ENCODE results near the gene PEAK1.

The PEAK1 gene

DNA sequence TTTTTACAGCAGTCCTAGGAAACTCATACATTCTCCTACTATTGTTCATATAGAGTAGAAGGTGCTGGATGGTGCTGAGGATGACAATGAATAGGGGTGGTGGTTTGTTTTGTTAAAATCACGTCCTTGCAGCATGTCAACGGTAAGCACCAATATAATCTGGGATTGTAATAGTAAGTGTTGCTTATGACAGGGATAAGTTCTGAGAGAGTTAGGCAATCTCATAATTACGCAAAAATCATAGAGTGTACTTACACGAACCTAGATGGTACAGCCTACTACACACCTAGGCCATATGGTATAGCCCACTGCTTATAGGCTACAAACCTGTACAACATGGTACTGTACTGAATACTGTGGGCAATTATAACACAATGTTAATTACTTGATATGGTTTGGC, 284.7 kb downstream of the PEAK1 start:
- TF ChIP-seq POLR2AphosphoS5 (IDR thresholded peaks at IDR 0.05; ENCODE audit: low read depth) (no peak), SPI1 (IDR thresholded peaks at IDR 0.05; ENCODE audit: borderline replicate concordance, low read depth) (no peak), GABPA (IDR thresholded peaks at IDR 0.05; ENCODE audit: low read depth) (no peak), CTCF (IDR thresholded peaks at IDR 0.05; ENCODE audit: insufficient read depth, low read length) (no peak)
- TF ChIP-seq, protein P1, sequence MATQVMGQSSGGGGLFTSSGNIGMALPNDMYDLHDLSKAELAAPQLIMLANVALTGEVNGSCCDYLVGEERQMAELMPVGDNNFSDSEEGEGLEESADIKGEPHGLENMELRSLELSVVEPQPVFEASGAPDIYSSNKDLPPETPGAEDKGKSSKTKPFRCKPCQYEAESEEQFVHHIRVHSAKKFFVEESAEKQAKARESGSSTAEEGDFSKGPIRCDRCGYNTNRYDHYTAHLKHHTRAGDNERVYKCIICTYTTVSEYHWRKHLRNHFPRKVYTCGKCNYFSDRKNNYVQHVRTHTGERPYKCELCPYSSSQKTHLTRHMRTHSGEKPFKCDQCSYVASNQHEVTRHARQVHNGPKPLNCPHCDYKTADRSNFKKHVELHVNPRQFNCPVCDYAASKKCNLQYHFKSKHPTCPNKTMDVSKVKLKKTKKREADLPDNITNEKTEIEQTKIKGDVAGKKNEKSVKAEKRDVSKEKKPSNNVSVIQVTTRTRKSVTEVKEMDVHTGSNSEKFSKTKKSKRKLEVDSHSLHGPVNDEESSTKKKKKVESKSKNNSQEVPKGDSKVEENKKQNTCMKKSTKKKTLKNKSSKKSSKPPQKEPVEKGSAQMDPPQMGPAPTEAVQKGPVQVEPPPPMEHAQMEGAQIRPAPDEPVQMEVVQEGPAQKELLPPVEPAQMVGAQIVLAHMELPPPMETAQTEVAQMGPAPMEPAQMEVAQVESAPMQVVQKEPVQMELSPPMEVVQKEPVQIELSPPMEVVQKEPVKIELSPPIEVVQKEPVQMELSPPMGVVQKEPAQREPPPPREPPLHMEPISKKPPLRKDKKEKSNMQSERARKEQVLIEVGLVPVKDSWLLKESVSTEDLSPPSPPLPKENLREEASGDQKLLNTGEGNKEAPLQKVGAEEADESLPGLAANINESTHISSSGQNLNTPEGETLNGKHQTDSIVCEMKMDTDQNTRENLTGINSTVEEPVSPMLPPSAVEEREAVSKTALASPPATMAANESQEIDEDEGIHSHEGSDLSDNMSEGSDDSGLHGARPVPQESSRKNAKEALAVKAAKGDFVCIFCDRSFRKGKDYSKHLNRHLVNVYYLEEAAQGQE (IDR thresholded peaks at IDR 0.05; ENCODE audit: insufficient replicate concordance, low read depth), result no peak
- DNase-seq (ENCODE audit: low read depth in 1 of 2, low spot score in 1 of 2), result peak in 1 of 2 experiments; percentile 7
- Histone ChIP-seq H3K27me3 (ENCODE audit: insufficient read depth, poor library complexity, severe bottlenecking) (no peaks in the 10 kb centered on the region), H3K4me3 (replicated peaks; ENCODE audit: insufficient read depth, low read length) (no peak overlapping the region), H3K27ac (replicated peaks) (no peak overlapping the region)

- Histone ChIP-seq H3K27ac (replicated peaks) (no peak overlapping the region), H3K27me3 (ENCODE audit: insufficient read depth, poor library complexity, severe bottlenecking) (no peaks in the 10 kb centered on the region), H3K4me3 (replicated peaks; ENCODE audit: insufficient read depth, low read length) (no peak overlapping the region)
- no peak for TF ChIP-seq CTCF (IDR thresholded peaks at IDR 0.05; ENCODE audit: insufficient read depth, low read length)
- no peak for TF ChIP-seq SPI1 (IDR thresholded peaks at IDR 0.05; ENCODE audit: borderline replicate concordance, low read depth)
- TF ChIP-seq POLR2AphosphoS5 (IDR thresholded peaks at IDR 0.05; ENCODE audit: low read depth), result no peak
- no peak for TF ChIP-seq GABPA (IDR thresholded peaks at IDR 0.05; ENCODE audit: low read depth)
- TF ChIP-seq, protein P1 (IDR thresholded peaks at IDR 0.05; ENCODE audit: insufficient replicate concordance, low read depth), result no peak
- no peak for DNase-seq (ENCODE audit: low read depth in 1 of 2, low spot score in 1 of 2)
These were observed 289.5 kb downstream of the PEAK1 start for GRCh38 chr15:77130315-77130930.

GRCh38 chr15:77127626-77128025, 292.3 kb downstream of the PEAK1 start:
- H3K27me3 ChIP-seq (ENCODE audit: insufficient read depth, poor library complexity, severe bottlenecking), result no peaks in the 10 kb centered on the region
- H3K27ac ChIP-seq (replicated peaks), result no peak overlapping the region
- no peak for DNase-seq (ENCODE audit: low read depth in 1 of 2, low spot score in 1 of 2)
- no peak overlapping the region for H3K4me3 ChIP-seq (replicated peaks; ENCODE audit: insufficient read depth, low read length)
- TF ChIP-seq GABPA (IDR thresholded peaks at IDR 0.05; ENCODE audit: low read depth), result no peak
- no peak for TF ChIP-seq SPI1 (IDR thresholded peaks at IDR 0.05; ENCODE audit: borderline replicate concordance, low read depth)
- TF ChIP-seq CTCF (IDR thresholded peaks at IDR 0.05; ENCODE audit: insufficient read depth, low read length), result no peak
- no peak for TF ChIP-seq POLR2AphosphoS5 (IDR thresholded peaks at IDR 0.05; ENCODE audit: low read depth)
- TF ChIP-seq, protein P1 (IDR thresholded peaks at IDR 0.05; ENCODE audit: insufficient replicate concordance, low read depth), result no peak
